ENCODE measurements around the gene NPLOC4. TPM values are rescaled to one million over a fixed set of nuclear protein-coding genes. Genes with fewer than 3 reads are reported as not detected.

NPLOC4 gene
- polyA plus RNA-seq, 4 donors = 51.2 to 75.3 (median 63.8) TPM

- DNase-seq (ENCODE audit: low read depth in 4 of 4, low spot score in 2 of 4) = no peak
Observed at GRCh38 chr17:81551458-81552243, 85.3 kb downstream of the NPLOC4 start.

- no peak for DNase-seq (ENCODE audit: low read depth in 4 of 4, low spot score in 2 of 4)
Observed at GRCh38 chr17:81550830-81551457, 86.0 kb downstream of the NPLOC4 start.

- DNase-seq (ENCODE audit: low read depth in 4 of 4, low spot score in 2 of 4) = no peak
Observed at GRCh38 chr17:81550285-81550684, 86.6 kb downstream of the NPLOC4 start.

- DNase-seq (ENCODE audit: low read depth in 4 of 4, low spot score in 2 of 4) = no peak
Observed at GRCh38 chr17:81549826-81550225, 87.1 kb downstream of the NPLOC4 start.

GRCh38 chr17:81549031-81549557 lies 87.8 kb downstream of the NPLOC4 start:
- no peak for DNase-seq (ENCODE audit: low read depth in 4 of 4, low spot score in 2 of 4)

GRCh38 chr17:81547614-81547982 lies 89.3 kb downstream of the NPLOC4 start:
- DNase-seq (ENCODE audit: low read depth in 4 of 4, low spot score in 2 of 4) = no peak

- no peak for DNase-seq (ENCODE audit: low read depth in 4 of 4, low spot score in 2 of 4)
Observed at GRCh38 chr17:81546906-81547613, 89.9 kb downstream of the NPLOC4 start.

- no peak for DNase-seq (ENCODE audit: low read depth in 4 of 4, low spot score in 2 of 4)
Observed at GRCh38 chr17:81545160-81545949, 91.6 kb downstream of the NPLOC4 start.

GRCh38 chr17:81544281-81544974 lies 92.5 kb downstream of the NPLOC4 start:
- no peak for DNase-seq (ENCODE audit: low read depth in 4 of 4, low spot score in 2 of 4)

GRCh38 chr17:81543756-81544155 lies 93.2 kb downstream of the NPLOC4 start:
- DNase-seq (ENCODE audit: low read depth in 4 of 4, low spot score in 2 of 4) = no peak

- DNase-seq (ENCODE audit: low read depth in 4 of 4, low spot score in 2 of 4) = no peak
Observed at GRCh38 chr17:81543339-81543675, 93.6 kb downstream of the NPLOC4 start.

GRCh38 chr17:81542431-81543338 lies 94.2 kb downstream of the NPLOC4 start:
- no peak for DNase-seq (ENCODE audit: low read depth in 4 of 4, low spot score in 2 of 4)

- no peak for DNase-seq (ENCODE audit: low read depth in 4 of 4, low spot score in 2 of 4)
Observed at GRCh38 chr17:81541123-81541522, 95.8 kb downstream of the NPLOC4 start.

- no peak for DNase-seq (ENCODE audit: low read depth in 4 of 4, low spot score in 2 of 4)
Observed at GRCh38 chr17:81540676-81541027, 96.3 kb downstream of the NPLOC4 start.

- no peak for DNase-seq (ENCODE audit: low read depth in 4 of 4, low spot score in 2 of 4)
Observed at GRCh38 chr17:81539961-81540675, 96.8 kb downstream of the NPLOC4 start.

- no peak for DNase-seq (ENCODE audit: low read depth in 4 of 4, low spot score in 2 of 4)
Observed at GRCh38 chr17:81539571-81539900, 97.4 kb downstream of the NPLOC4 start.

- no peak for DNase-seq (ENCODE audit: low read depth in 4 of 4, low spot score in 2 of 4)
Observed at GRCh38 chr17:81538651-81539570, 98.0 kb downstream of the NPLOC4 start.

Measured in left renal cortex interstitium (tissue), 4 donors.